Bronchial epithelial cell (primary cell): Measurements from ENCODE around the gene IL2RA. TPM values are rescaled to one million over a fixed set of nuclear protein-coding genes. Genes with fewer than 3 reads are reported as not detected.

ENCODE experiments used
- DNase-seq: peaks from one replicate; pipeline ENCODE4 v3.0.0-alpha.2; 2010; ENCODE audit warnings: low read depth
- FAIRE-seq: peaks from 2 replicates; lab custom pipeline; 2011; peaks lifted over from hg19 to GRCh38; lab: Jason Lieb, UNC
- H3K27me3 ChIP-seq: 2 replicates; pipeline ENCODE4 v1.5.1; 2011; ENCODE audit warnings: low read length; ENCODE audit not compliant: control insufficient read depth, insufficient read depth
- H3K36me3 ChIP-seq: 2 replicates; pipeline ENCODE4 v1.5.1; 2011; ENCODE audit warnings: low read length; ENCODE audit not compliant: control insufficient read depth, insufficient read depth
- H3K4me3 ChIP-seq: 2 replicates; pipeline ENCODE4 v1.5.1; 2011; ENCODE audit warnings: mild to moderate bottlenecking, low read depth, low read length, control low read depth
- total RNA-seq: library from RNA; depleted of rRNA; stranded (reverse); fragments of >200 nt; gene quantifications from 2 replicates; pipeline ENCODE4 v1.2.1, GENCODE V29; 2014
- TF ChIP-seq, protein P1 (sequence below): IDR thresholded peaks from 2 replicates; pipeline ENCODE4 v1.5.1; 2011; ENCODE audit warnings: mild to moderate bottlenecking, moderate library complexity, low read length, control low read depth, inconsistent platforms; ENCODE audit not compliant: insufficient read depth, severe bottlenecking

The IL2RA gene
- total RNA-seq, 1 donor from 2014 or later = not detected

DNA sequence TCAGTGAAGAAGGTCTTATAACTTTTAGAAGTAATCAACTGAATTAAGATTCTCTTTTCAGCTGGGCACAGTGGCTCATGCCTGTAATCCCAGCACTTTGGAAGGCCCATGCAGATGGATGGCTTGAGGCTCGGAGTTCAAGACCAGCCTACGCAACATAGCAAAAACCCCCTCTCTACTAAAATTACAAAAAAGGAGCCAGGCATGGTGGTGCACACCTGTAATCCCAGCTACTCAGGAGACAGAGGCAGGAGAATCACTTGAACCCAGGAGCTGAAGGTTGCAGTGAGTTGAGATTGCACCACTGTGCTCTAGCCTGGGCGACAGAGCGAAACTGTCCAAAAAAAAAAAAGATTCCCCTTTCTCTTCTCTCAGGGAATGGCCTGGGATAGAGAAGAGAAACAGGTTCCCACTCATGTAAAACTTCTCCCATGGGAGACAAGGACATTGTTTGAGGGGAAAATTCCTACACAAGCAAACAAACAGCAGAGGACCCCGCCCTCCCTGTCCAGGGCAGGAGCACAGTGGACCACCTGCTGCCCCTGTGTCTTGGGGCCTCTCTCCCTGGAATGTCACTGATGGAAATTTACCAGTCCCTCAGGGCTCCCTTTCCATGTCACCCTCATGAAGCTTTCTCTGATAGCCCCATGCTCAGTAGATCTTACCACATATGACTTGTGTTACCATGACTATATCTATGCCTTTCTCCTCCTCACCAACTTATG lies 5.6 kb downstream of the IL2RA start:
- no peak overlapping the region for H3K4me3 ChIP-seq
- no peaks in the 10 kb centered on the region for H3K27me3 ChIP-seq
- FAIRE-seq = no peak
- no peaks in the 10 kb centered on the region for H3K36me3 ChIP-seq
- TF ChIP-seq, protein P1, sequence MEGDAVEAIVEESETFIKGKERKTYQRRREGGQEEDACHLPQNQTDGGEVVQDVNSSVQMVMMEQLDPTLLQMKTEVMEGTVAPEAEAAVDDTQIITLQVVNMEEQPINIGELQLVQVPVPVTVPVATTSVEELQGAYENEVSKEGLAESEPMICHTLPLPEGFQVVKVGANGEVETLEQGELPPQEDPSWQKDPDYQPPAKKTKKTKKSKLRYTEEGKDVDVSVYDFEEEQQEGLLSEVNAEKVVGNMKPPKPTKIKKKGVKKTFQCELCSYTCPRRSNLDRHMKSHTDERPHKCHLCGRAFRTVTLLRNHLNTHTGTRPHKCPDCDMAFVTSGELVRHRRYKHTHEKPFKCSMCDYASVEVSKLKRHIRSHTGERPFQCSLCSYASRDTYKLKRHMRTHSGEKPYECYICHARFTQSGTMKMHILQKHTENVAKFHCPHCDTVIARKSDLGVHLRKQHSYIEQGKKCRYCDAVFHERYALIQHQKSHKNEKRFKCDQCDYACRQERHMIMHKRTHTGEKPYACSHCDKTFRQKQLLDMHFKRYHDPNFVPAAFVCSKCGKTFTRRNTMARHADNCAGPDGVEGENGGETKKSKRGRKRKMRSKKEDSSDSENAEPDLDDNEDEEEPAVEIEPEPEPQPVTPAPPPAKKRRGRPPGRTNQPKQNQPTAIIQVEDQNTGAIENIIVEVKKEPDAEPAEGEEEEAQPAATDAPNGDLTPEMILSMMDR = no peak
- no peak for DNase-seq

DNA sequence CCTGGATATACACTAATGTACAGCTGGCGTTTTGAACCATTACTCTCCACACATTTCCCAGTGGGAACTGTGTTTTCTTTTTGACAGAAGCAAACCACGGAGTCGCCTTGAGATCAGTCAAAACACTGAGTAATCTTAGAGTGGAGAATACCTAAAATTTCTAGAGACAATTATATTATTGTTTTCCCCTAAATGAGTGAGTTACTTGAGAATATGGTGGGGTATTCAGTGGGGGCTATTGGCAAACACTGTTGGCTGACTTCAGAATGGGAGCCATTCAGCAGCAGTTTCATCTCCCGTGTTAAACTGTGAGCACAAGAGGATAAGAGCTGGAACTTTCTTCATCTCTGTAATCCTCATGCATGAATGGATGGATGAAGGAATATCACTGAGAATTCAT lies 6.2 kb downstream of the IL2RA start:
- no peak for FAIRE-seq
- DNase-seq = no peak
- no peaks in the 10 kb centered on the region for H3K27me3 ChIP-seq

DNA sequence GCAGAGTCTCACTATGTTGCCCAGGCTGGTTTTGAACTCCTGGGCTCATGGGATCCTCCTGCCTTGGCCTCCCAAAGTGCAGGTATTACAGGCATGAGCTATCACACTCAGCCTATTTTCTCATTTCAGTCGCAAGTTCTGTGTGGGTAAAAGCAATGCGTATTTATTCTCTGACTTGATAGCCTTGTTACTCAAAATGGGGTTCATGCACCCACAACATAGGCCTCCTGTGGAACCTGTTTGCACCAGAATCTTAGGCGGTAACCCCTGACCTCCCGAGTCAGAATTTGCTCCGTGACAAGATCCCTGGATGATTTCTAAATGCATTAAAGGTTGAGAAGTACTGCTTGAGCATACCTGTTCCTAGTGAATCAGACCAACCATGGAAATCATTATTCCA lies 7.3 kb downstream of the IL2RA start:
- Histone ChIP-seq H3K36me3 (no peaks in the 10 kb centered on the region), H3K4me3 (no peak overlapping the region), H3K27me3 (peaks cover 2% of the 10 kb centered on the region)
- TF ChIP-seq, protein P1 = no peak
- FAIRE-seq = no peak
- DNase-seq = no peak

More for the DNA sequence above, 6.2 kb downstream of the IL2RA start:
- no peak overlapping the region for H3K4me3 ChIP-seq
- no peaks in the 10 kb centered on the region for H3K36me3 ChIP-seq
- TF ChIP-seq, protein P1 = no peak

DNA sequence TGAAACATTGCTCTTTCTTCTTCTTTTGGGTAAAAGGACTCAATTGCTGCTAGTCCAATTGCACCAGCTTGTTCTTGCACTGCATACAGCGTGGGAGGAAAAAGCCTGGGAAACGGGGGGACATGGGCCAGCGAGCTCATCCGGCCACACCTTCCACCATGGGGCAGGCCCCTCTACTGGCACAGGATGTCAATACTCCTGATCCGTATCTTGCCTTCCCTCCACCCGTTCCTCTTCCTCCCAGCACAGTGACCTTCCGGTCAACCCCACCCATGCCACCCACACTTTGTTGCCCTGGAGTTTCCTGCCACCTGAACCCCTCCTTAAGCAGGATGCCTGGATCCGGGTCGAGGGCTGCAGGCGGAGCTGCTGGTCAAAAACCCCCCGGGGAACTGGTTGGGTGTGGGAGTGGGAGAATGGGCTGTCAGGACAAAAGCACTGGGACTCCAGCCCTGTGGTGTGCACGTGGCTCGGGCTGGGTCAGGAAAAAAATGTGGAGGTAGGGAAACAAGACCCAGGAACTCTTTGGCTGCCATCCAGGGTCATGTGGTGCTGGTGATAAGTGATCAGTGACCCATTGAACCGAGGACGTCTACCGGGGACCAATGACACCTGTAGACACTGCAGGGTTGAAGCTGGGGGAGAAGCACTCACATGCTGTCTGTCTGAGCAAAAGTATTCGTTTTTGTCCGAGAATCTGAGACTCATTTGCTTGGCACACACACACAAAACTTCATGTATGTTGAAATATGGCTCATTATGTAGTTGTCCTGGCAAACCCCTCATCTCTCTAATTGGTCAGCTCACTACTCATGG lies 8.1 kb downstream of the IL2RA start:
- FAIRE-seq = no peak
- H3K27me3 ChIP-seq = peaks cover 2% of the 10 kb centered on the region
- H3K36me3 ChIP-seq = no peaks in the 10 kb centered on the region
- no peak for DNase-seq
- no peak overlapping the region for H3K4me3 ChIP-seq
- TF ChIP-seq, protein P1 = no peak

DNA sequence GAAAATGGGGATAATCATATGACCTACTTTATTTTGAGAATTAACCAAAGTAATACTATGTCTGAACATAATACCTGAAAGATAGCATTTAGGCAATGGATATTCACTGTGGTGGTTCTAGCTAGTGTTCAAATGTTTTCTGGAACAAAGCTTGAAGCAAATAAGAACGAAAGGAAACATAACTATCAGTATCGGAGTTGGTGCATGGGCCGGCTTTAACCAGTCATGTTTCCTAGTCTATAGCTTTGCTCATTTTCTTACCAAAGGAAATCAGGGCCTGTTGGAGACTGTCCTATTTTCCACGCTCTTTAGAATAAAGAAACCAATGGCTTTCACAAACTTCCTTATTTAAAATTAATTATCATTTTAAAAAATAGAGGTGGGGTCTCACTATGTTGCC lies 8.9 kb downstream of the IL2RA start:
- Histone ChIP-seq H3K4me3 (no peak overlapping the region), H3K36me3 (no peaks in the 10 kb centered on the region), H3K27me3 (peaks cover 2% of the 10 kb centered on the region)
- TF ChIP-seq, protein P1 = no peak
- no peak for FAIRE-seq
- DNase-seq = no peak
